GM12891 (cell line): ENCODE results near the gene LRRC9.

ENCODE experiments used
- SPI1 ChIP-seq: IDR thresholded peaks from 2 replicates; pipeline ENCODE4 v1.6.1; 2011; ENCODE audit warnings: low read depth, low read length, control low read depth
- TAF1 ChIP-seq: IDR thresholded peaks from 2 replicates; pipeline ENCODE4 v1.6.1; 2011; ENCODE audit warnings: low read depth, low read length, control low read depth

DNA sequence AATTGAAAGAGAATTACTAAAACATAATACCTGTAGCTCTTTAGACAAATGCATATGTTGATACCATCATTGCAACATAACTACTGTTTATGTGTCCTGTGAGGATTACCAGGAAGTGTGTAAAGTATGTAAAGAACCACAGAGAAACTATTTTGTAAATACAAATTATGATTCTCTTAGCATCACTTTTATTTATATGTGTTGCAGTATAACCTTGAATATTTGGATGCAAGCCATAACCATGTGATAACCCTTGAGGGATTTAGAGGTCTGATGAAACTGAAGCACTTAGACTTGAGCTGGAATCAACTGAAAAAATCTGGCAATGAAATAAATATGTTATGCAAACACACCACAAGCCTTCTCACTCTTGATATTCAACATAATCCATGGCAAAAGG, 77.5 kb downstream of the LRRC9 start:
- TF ChIP-seq SPI1, result no peak
- no peak for TF ChIP-seq TAF1
